Right atrium auricular region (tissue), 2 donors: ENCODE results near the gene DBET. TPM values are rescaled to one million over a fixed set of nuclear protein-coding genes. Genes with fewer than 3 reads are reported as not detected.
"Not testable (repeated sequence)": the region's sequence is repeated elsewhere in the genome, so short reads cannot be mapped to it uniquely, and the experiment has no call there.

Source experiments
- DNase-seq: peaks from one replicate; pipeline ENCODE4 v3.0.0-alpha.2; 2019; ENCODE audit warnings: low spot score
- H3K27ac ChIP-seq, 2 donors: fragments of 200-600 bp; sonication (generic); 1 replicate in 1 of 2; 2 replicates in 1 of 2; pipeline ENCODE4 v1.5.1; 2016 to 2019
- H3K27me3 ChIP-seq, 2 donors: fragments of 200-600 bp; sonication (generic); one replicate each; pipeline versions ENCODE4 v1.5.1 to v1.6.0; 2017 to 2019
- H3K36me3 ChIP-seq: fragments of 200-600 bp; sonication (generic); one replicate; pipeline ENCODE4 v1.5.1; 2016
- H3K4me1 ChIP-seq, 2 donors: fragments of 200-600 bp; sonication (generic); one replicate each; pipeline versions ENCODE4 v1.5.1 to v1.6.0; 2017 to 2019
- H3K4me3 ChIP-seq, 2 donors: fragments of 200-600 bp; sonication (generic); 1 replicate in 1 of 2; 2 replicates in 1 of 2; pipeline ENCODE4 v1.5.1; 2017 to 2019; ENCODE audit warnings: mild to moderate bottlenecking in 1 of 2, moderate library complexity in 1 of 2
- H3K9me3 ChIP-seq, 2 donors: fragments of 200-600 bp; sonication (generic); one replicate each; pipeline ENCODE4 v1.5.1; 2019
- total RNA-seq, 2 donors: library from RNA; depleted of rRNA; stranded (reverse); fragments of >200 nt; gene quantifications; one replicate each; pipeline ENCODE4 v1.1.0, GENCODE V29; 2016

Gene DBET
- total RNA-seq, 2 donors from 2014 or later = not detected

- H3K27me3 ChIP-seq, DNase-seq, H3K4me1 ChIP-seq, H3K4me3 ChIP-seq, H3K27ac ChIP-seq, H3K9me3 ChIP-seq, H3K36me3 ChIP-seq: not testable (repeated sequence)
Observed at GRCh38 chr4:190109390-190110011, 45.2 kb downstream of the DBET start.

DNA sequence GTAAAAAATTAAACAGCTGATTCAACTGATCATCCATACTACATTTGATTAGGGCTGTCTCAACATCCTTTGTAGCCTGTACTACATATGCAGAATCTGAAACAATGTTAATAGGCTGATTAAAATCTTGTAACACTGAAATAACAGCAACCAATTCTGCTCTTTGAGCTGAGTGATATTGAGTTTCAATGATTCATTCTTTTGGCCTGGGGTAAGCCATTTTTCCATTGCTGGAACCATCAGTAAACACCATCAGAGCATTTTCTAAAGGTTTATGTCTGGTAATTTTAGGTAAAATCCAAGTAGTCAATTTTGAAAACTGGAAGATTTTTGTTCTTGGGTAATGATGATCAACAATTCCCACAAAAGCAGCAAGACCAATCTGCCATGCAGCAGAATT lies 45.7 kb downstream of the DBET start:
- not testable (repeated sequence) for H3K4me1 ChIP-seq, H3K4me3 ChIP-seq, H3K27ac ChIP-seq, DNase-seq, H3K27me3 ChIP-seq, H3K36me3 ChIP-seq, H3K9me3 ChIP-seq

DNA sequence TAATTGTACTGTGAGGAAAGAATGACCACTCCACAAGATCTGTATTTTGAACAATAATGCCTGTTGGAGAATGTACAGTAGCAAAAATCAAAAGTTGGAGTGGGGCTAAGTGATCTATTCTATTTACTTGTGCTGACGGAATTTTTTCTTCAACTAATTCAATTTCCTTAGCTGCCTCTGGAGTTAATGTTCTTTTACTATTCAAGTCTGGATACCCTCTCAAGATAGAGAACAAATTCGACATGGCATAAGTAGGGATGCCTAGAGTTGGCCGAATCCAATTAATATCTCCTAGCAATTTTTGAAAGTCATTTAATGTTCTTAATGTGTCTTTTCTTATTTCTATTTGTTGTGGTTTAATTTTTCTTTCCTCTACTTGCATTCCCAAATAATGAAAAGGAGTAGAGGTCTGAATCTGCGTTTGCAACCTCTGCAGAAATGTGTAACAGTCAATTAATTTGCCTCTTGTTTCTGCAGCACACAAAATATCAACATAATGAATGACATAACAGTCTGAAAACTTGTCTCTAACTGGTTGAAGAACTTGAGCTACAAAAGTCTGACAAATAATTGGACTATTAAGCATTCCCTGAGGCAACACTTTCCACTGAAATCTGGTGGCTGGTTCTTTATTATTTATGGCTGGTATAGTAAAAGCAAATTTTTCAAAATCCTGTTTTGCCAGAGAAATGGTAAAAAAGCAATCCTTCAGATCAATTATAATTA lies 46.4 kb downstream of the DBET start:
- H3K4me3 ChIP-seq, H3K9me3 ChIP-seq, H3K27ac ChIP-seq, H3K36me3 ChIP-seq, H3K27me3 ChIP-seq, DNase-seq, H3K4me1 ChIP-seq: not testable (repeated sequence)

GRCh38 chr4:190112879-190113278 lies 48.6 kb downstream of the DBET start:
- H3K27ac ChIP-seq, H3K4me3 ChIP-seq, H3K4me1 ChIP-seq, DNase-seq, H3K36me3 ChIP-seq, H3K9me3 ChIP-seq, H3K27me3 ChIP-seq: not testable (repeated sequence)

GRCh38 chr4:190114991-190115390 lies 50.7 kb downstream of the DBET start:
- H3K4me1 ChIP-seq, H3K27ac ChIP-seq, H3K27me3 ChIP-seq, H3K9me3 ChIP-seq, H3K36me3 ChIP-seq, H3K4me3 ChIP-seq: not testable (repeated sequence)
- peak; percentile 61 for DNase-seq

Other genes starting within 250 kb of the DBET start
- 10 to 100 TPM; 27.9 to 28.7 TPM for gene FRG1, start 123.6 kb upstream of the DBET start, total RNA-seq
- not detected for gene FRG2, start 37.2 kb upstream of the DBET start, total RNA-seq
- not detected for gene DUX4, start 109.3 kb downstream of the DBET start, total RNA-seq